ENCODE data around the gene TASOR. TPM values are rescaled to one million over a fixed set of nuclear protein-coding genes. Genes with fewer than 3 reads are reported as not detected.

The TASOR gene
- total RNA-seq, 2 experiments from 2014 or later = 60.5 to 61.8 TPM

GRCh38 chr3:56633602-56634535 is 49.2 kb downstream of the TASOR start:
- Mint-ChIP-seq H3K9me3 (ENCODE audit: insufficient read depth) (no peaks in the 10 kb centered on the region), H3K27me3 (ENCODE audit: low read depth) (no peaks in the 10 kb centered on the region), H3K4me1 (ENCODE audit: low read depth) (peaks cover 2% of the 10 kb centered on the region), H3K36me3 (ENCODE audit: low read depth) (peaks cover 43% of the 10 kb centered on the region), H3K4me3 (no peak overlapping the region), H3K27ac (peak overlapping the region; percentile 3)
- DNase-seq (no peak), ATAC-seq (no peak)
- ChIA-PET POLR2A (no interaction called here), CTCF (interaction anchor here (1.3 kb wide), 1 partner anchor 17 kb away, joined by 3 read pairs; no protein-coding TSS in a partner anchor)

Other genes with a start within 250 kb of the TASOR start
- not detected for gene ERC2, start 214.8 kb downstream of the TASOR start, total RNA-seq
- 10 to 100 TPM; 25.0 to 26.2 TPM for gene CCDC66, start 126.1 kb downstream of the TASOR start, total RNA-seq
- gene ARHGEF3, start 118.7 kb upstream of the TASOR start, total RNA-seq = 100 to 1,000 TPM in 1 of 2 experiments, 10 to 100 TPM in 1; 94.6 to 101 TPM

Data from activated CD8-positive, alpha-beta T cell treated with anti-CD3 and anti-CD28 coated beads, Interleukin-2, amount 10 ng/mL, durations not matched to agents 7 days and 5 days (primary cell).